HepG2 (cell line): Measurements from ENCODE around the gene TGFBI. TPM values are rescaled to one million over a fixed set of nuclear protein-coding genes. Genes with fewer than 3 reads are reported as not detected.

Experiments
- ATAC-seq: fragments of 200-7000 bp; cut with Tn5 transposase; 3 replicates; pipeline ENCODE4 v1.9.1; 2020; ENCODE audit warnings: mild to moderate bottlenecking, moderate library complexity
- BruUV-seq: library from RNA; stranded (reverse); fragments of 400-500 nt; replicated peaks from 2 replicates; lab custom pipeline; 2021; lab: Mats Ljungman, UMichigan
- CTCF ChIA-PET: fragments of 300-600 bp; formaldehyde crosslinking; extraction: SDS; loops from one replicate; lab custom pipeline; 2021; ENCODE audit warnings: low total read pairs, inconsistent platforms, low intra/inter-chr PET ratio; lab: Yijun Ruan, JAX
- POLR2A ChIA-PET: fragments of 350-600 bp; sonication (Branson Sonifier 250); formaldehyde crosslinking; loops from one replicate; lab custom pipeline; 2020; ENCODE audit warnings: antibody characterized with exemption, inconsistent platforms; lab: Yijun Ruan, JAX
- DNase-seq: peaks from one replicate; pipeline ENCODE4 v3.0.0-alpha.2; 2015; ENCODE audit warnings: low spot score
- FAIRE-seq: peaks from 3 replicates; lab custom pipeline; 2011; peaks lifted over from hg19 to GRCh38; lab: Jason Lieb, UNC
- H2AFZ ChIP-seq: one replicate; pipeline ENCODE4 v1.6.1; 2011; ENCODE audit warnings: low read length, inconsistent platforms
- H3K27ac ChIP-seq: fragments of 300-600 bp; 3 replicates; pipeline ENCODE4 v1.8.0; 2011; ENCODE audit warnings: mixed run types, mild to moderate bottlenecking, mixed read lengths, low read length, inconsistent platforms; ENCODE audit not compliant: insufficient read depth; ENCODE audit errors: extremely low read length
- H3K27me3 ChIP-seq, 2 experiments: fragments of 200-600 bp in 1 of 2; 2 replicates in 1 of 2; 3 replicates in 1 of 2; pipeline versions ENCODE4 v1.6.0 to v1.8.0; 2011; ENCODE audit warnings: low read length in 2 of 2, mild to moderate bottlenecking in 2 of 2, moderate library complexity in 2 of 2, inconsistent platforms in 1 of 2; ENCODE audit not compliant: insufficient read depth in 2 of 2, control insufficient read depth in 1 of 2
- H3K36me3 ChIP-seq, 2 experiments: fragments of 200-600 bp in 1 of 2; replicated peaks in 1 of 2; 2 replicates in 1 of 2; 3 replicates in 1 of 2; pipeline versions ENCODE4 v1.5.1 to v1.8.0; 2011; ENCODE audit warnings: low read length in 2 of 2, inconsistent platforms in 1 of 2; ENCODE audit not compliant: insufficient read depth in 2 of 2, control insufficient read depth in 1 of 2
- H3K4me1 ChIP-seq: 2 replicates; pipeline ENCODE4 v1.5.1; 2012; ENCODE audit warnings: low read length, inconsistent platforms; ENCODE audit not compliant: insufficient read depth
- H3K4me2 ChIP-seq: 2 replicates; pipeline ENCODE4 v1.6.0; 2011; ENCODE audit warnings: low read depth, low read length, inconsistent platforms
- H3K4me3 ChIP-seq, 3 experiments: fragments of 200-600 bp in 1 of 3; sonication (generic), shearing (Covaris generic) in 1 of 3; replicated peaks in 1 of 3; 2 replicates each; pipeline ENCODE4 v1.5.1; 2011 to 2016; ENCODE audit warnings: low read length in 3 of 3, inconsistent platforms in 2 of 3, low read depth in 2 of 3, mild to moderate bottlenecking in 2 of 3, control low read depth in 1 of 3, mixed read lengths in 1 of 3; ENCODE audit not compliant: insufficient read depth in 1 of 3
- H3K79me2 ChIP-seq: one replicate; pipeline ENCODE4 v1.6.1; 2011; ENCODE audit warnings: low read length, inconsistent platforms; ENCODE audit not compliant: insufficient read depth
- H3K9ac ChIP-seq: 2 replicates; pipeline ENCODE4 v1.6.0; 2011; ENCODE audit warnings: mild to moderate bottlenecking, low read depth, low read length, inconsistent platforms; ENCODE audit not compliant: insufficient read depth
- H3K9me3 ChIP-seq: 2 replicates; pipeline ENCODE4 v1.5.1; 2012; ENCODE audit warnings: mild to moderate bottlenecking, low read length
- H4K20me1 ChIP-seq: 2 replicates; pipeline ENCODE4 v1.6.0; 2011; ENCODE audit warnings: inconsistent platforms, mild to moderate bottlenecking, low read length, moderate library complexity; ENCODE audit not compliant: insufficient read depth
- FOXC1 ChIP-seq: sonication (generic); formaldehyde crosslinking; IDR thresholded peaks from 2 replicates; pipeline ENCODE4 v1.8.0; 2022; ENCODE audit warnings: mild to moderate bottlenecking, missing genetic modification reagents, borderline replicate concordance
- GABPB1 ChIP-seq: IDR thresholded peaks from 2 replicates; pipeline ENCODE4 v1.6.1; 2016; ENCODE audit warnings: mild to moderate bottlenecking, missing genetic modification reagents, moderate library complexity, missing compliant biosample characterization
- GFI1 ChIP-seq: sonication (generic); formaldehyde crosslinking; IDR thresholded peaks from 2 replicates; pipeline ENCODE4 v1.5.0; 2020; ENCODE audit warnings: missing genetic modification reagents, mild to moderate bottlenecking, borderline replicate concordance
- HMG20B ChIP-seq: conservative IDR thresholded peaks from 2 replicates; pipeline ENCODE4 v1.6.1; 2016; ENCODE audit warnings: missing genetic modification reagents, missing compliant biosample characterization
- MXD4 ChIP-seq: IDR thresholded peaks from 2 replicates; pipeline ENCODE4 v1.6.1; 2016; ENCODE audit warnings: mild to moderate bottlenecking, missing biosample characterization, missing genetic modification reagents
- NR1H2 ChIP-seq: sonication (generic); formaldehyde crosslinking; IDR thresholded peaks from 2 replicates; pipeline ENCODE4 v1.8.1; 2022; ENCODE audit warnings: low read depth, missing genetic modification reagents, borderline replicate concordance
- PHF21A ChIP-seq: sonication (generic); formaldehyde crosslinking; IDR thresholded peaks from 2 replicates; pipeline ENCODE4 v1.5.0; 2020; ENCODE audit warnings: mild to moderate bottlenecking, missing genetic modification reagents
- PLRG1 ChIP-seq: fragments of 450-650 bp; conservative IDR thresholded peaks from 2 replicates; pipeline ENCODE4 v1.6.1; 2016
- ZFP82 ChIP-seq: sonication (generic); formaldehyde crosslinking; IDR thresholded peaks from 2 replicates; pipeline ENCODE4 v1.5.1; 2020; ENCODE audit warnings: mild to moderate bottlenecking, missing genetic modification reagents, borderline replicate concordance
- ZNF207 ChIP-seq: fragments of 450-650 bp; IDR thresholded peaks from 2 replicates; pipeline ENCODE4 v1.6.1; 2016; ENCODE audit warnings: antibody characterized with exemption, borderline replicate concordance
- ZNF230 ChIP-seq: sonication (generic); formaldehyde crosslinking; IDR thresholded peaks from 2 replicates; pipeline ENCODE4 v1.4.0; 2020; ENCODE audit warnings: mild to moderate bottlenecking, missing genetic modification reagents
- ZNF3 ChIP-seq: IDR thresholded peaks from 2 replicates; pipeline ENCODE4 v1.7.0; 2017; ENCODE audit warnings: inconsistent platforms
- ZNF564 ChIP-seq: sonication (generic); formaldehyde crosslinking; IDR thresholded peaks from 2 replicates; pipeline ENCODE4 v1.8.1; 2023; ENCODE audit warnings: mild to moderate bottlenecking, missing genetic modification reagents
- ZNF672 ChIP-seq: sonication (generic); formaldehyde crosslinking; IDR thresholded peaks from 2 replicates; pipeline ENCODE4 v1.8.1; 2022; ENCODE audit warnings: missing genetic modification reagents
- WGBS: methylation state at CpG from one replicate; pipeline ENCODE4 v1.1.6; 2017; ENCODE audit warnings: low lambda C conversion rate; 5-methylcytosine and 5-hydroxymethylcytosine counted together
- in situ Hi-C: cut with HindIII; loops from 2 replicates; pipeline ENCODE4 v1.10.0; 2017; ENCODE audit warnings: low pct_unique_long_range_greater_than_20kb; ENCODE audit not compliant: extremely low pct_ligation_motif_present
- intact Hi-C: fragments of 100-400 bp; cut with micrococcal nuclease; formaldehyde crosslinking; loops from one replicate; pipeline ENCODE4 v1.10.0; 2022; ENCODE audit not compliant: unreplicated experiment
- polyA plus RNA-seq, 8 experiments: library from polyadenylated mRNA; depleted of rRNA in 3 of 8; stranded (reverse) in 7 of 8; unstranded in 1 of 8; fragments of >200 nt; fragmentation: Illumina TruSeq in 4 of 8; extraction: Trizol in 4 of 8; gene quantifications; 2 replicates each; pipeline versions ENCODE4 v1.2.1 to v1.2.3, GENCODE V29; 2011 to 2016; ENCODE audit warnings: low read depth in 4 of 8, missing spikeins in 1 of 8, mixed read lengths in 1 of 8; ENCODE audit not compliant: insufficient read depth in 1 of 8
- total RNA-seq, 5 experiments: library from RNA; depleted of rRNA; stranded (reverse); fragments of >200 nt; fragmentation: Illumina TruSeq; extraction: Trizol; gene quantifications; 2 replicates each; pipeline ENCODE4 v1.2.3, GENCODE V29; 2016; ENCODE audit warnings: low read depth in 1 of 5
- TF ChIP-seq, protein P1 (sequence below): sonication (generic); formaldehyde crosslinking; IDR thresholded peaks from 2 replicates; pipeline ENCODE4 v1.5.1; 2020; ENCODE audit warnings: mild to moderate bottlenecking, missing genetic modification reagents
- TF ChIP-seq, protein P2 (sequence below): IDR thresholded peaks from 2 replicates; pipeline ENCODE4 v1.6.1; 2016; ENCODE audit warnings: missing genetic modification reagents, missing compliant biosample characterization
- TF ChIP-seq, protein P3 (sequence below): sonication (generic); formaldehyde crosslinking; IDR thresholded peaks from 2 replicates; pipeline ENCODE4 v1.5.1; 2020; ENCODE audit warnings: mild to moderate bottlenecking, missing genetic modification reagents, borderline replicate concordance

Gene TGFBI
- total and polyA plus RNA-seq, 2 of the 13 experiments (the other 11 are each of a cell fraction or from before 2014, with no cell fraction given): 275 to 457 TPM

DNA sequence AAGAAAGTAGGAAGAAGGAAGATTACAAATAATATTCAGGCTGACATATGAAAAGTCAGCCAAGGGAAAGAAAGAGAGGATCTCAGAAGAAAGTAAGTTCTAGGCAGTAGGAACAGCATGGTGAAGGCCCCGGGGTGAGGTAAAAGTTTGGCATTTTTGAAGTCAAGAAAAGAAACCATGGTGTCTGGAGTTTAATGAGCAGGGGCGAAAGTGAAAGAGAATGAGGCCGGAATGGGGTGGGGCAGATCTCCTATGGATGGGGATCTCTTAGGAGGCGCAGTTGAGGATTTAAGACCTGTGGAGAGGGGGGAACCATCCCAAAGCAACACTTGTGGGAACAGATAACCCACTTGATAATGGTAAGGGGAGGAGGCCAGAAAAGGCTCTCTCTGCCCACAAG, 61.5 kb downstream of the TGFBI start:
- WGBS: 91% methylated on average over 4 of the region's 4 CpGs
- H3K27ac ChIP-seq: no peak overlapping the region
- DNase-seq (no peak), ATAC-seq (no peak), FAIRE-seq (no peak)
- no peak overlapping the region for H2AFZ ChIP-seq
- peaks cover 33% of the 10 kb centered on the region for H3K4me1 ChIP-seq
- no peak for TF ChIP-seq NR1H2 (CRISPR knock-in tag)
- TF ChIP-seq, protein P1, sequence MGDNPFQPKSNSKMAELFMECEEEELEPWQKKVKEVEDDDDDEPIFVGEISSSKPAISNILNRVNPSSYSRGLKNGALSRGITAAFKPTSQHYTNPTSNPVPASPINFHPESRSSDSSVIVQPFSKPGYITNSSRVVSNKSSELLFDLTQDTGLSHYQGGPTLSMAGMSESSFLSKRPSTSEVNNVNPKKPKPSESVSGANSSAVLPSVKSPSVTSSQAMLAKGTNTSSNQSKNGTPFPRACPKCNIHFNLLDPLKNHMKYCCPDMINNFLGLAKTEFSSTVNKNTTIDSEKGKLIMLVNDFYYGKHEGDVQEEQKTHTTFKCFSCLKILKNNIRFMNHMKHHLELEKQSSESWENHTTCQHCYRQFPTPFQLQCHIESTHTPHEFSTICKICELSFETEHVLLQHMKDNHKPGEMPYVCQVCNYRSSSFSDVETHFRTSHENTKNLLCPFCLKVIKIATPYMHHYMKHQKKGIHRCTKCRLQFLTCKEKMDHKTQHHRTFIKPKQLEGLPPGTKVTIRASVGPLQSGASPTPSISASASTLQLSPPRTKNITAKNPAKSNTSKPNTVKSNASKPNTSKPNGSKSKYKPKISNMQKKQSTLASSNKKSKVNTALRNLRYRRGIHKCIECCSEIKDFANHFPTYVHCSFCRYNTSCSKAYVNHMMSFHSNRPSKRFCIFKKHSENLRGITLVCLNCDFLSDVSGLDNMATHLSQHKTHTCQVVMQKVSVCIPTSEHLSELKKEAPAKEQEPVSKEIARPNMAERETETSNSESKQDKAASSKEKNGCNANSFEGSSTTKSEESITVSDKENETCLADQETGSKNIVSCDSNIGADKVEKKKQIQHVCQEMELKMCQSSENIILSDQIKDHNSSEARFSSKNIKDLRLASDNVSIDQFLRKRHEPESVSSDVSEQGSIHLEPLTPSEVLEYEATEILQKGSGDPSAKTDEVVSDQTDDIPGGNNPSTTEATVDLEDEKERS (CRISPR knock-in tag): no peak
- no peak for TF ChIP-seq FOXC1
- TF ChIP-seq, protein P2, sequence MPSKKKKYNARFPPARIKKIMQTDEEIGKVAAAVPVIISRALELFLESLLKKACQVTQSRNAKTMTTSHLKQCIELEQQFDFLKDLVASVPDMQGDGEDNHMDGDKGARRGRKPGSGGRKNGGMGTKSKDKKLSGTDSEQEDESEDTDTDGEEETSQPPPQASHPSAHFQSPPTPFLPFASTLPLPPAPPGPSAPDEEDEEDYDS (CRISPR knock-in tag): no peak
- TF ChIP-seq ZNF207: no peak
- no peak for TF ChIP-seq ZNF564 (CRISPR knock-in tag)
- no peak for TF ChIP-seq PLRG1
- no peak for TF ChIP-seq GFI1 (CRISPR knock-in tag)
- no peak for TF ChIP-seq ZFP82 (CRISPR knock-in tag)
- no peak for TF ChIP-seq GABPB1 (CRISPR knock-in tag)
- TF ChIP-seq HMG20B (CRISPR knock-in tag): no peak
- no peak for TF ChIP-seq ZNF3
- no peak for TF ChIP-seq ZNF672 (CRISPR knock-in tag)
- TF ChIP-seq, protein P3, sequence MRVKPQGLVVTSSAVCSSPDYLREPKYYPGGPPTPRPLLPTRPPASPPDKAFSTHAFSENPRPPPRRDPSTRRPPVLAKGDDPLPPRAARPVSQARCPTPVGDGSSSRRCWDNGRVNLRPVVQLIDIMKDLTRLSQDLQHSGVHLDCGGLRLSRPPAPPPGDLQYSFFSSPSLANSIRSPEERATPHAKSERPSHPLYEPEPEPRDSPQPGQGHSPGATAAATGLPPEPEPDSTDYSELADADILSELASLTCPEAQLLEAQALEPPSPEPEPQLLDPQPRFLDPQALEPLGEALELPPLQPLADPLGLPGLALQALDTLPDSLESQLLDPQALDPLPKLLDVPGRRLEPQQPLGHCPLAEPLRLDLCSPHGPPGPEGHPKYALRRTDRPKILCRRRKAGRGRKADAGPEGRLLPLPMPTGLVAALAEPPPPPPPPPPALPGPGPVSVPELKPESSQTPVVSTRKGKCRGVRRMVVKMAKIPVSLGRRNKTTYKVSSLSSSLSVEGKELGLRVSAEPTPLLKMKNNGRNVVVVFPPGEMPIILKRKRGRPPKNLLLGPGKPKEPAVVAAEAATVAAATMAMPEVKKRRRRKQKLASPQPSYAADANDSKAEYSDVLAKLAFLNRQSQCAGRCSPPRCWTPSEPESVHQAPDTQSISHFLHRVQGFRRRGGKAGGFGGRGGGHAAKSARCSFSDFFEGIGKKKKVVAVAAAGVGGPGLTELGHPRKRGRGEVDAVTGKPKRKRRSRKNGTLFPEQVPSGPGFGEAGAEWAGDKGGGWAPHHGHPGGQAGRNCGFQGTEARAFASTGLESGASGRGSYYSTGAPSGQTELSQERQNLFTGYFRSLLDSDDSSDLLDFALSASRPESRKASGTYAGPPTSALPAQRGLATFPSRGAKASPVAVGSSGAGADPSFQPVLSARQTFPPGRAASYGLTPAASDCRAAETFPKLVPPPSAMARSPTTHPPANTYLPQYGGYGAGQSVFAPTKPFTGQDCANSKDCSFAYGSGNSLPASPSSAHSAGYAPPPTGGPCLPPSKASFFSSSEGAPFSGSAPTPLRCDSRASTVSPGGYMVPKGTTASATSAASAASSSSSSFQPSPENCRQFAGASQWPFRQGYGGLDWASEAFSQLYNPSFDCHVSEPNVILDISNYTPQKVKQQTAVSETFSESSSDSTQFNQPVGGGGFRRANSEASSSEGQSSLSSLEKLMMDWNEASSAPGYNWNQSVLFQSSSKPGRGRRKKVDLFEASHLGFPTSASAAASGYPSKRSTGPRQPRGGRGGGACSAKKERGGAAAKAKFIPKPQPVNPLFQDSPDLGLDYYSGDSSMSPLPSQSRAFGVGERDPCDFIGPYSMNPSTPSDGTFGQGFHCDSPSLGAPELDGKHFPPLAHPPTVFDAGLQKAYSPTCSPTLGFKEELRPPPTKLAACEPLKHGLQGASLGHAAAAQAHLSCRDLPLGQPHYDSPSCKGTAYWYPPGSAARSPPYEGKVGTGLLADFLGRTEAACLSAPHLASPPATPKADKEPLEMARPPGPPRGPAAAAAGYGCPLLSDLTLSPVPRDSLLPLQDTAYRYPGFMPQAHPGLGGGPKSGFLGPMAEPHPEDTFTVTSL (CRISPR knock-in tag): no peak
- TF ChIP-seq MXD4 (CRISPR knock-in tag): no peak
- TF ChIP-seq PHF21A (CRISPR knock-in tag): no peak
- TF ChIP-seq ZNF230 (CRISPR knock-in tag): no peak
- H3K4me3 ChIP-seq: no peak overlapping the region
- H3K4me2 ChIP-seq: no peak overlapping the region
- intact Hi-C loops (no loop called here), in situ Hi-C loops (no loop called here)
- CTCF ChIA-PET: no interaction called here
- H3K79me2 ChIP-seq: no peaks in the 10 kb centered on the region
- BruUV-seq: no TSS peak
- H3K9ac ChIP-seq: no peak overlapping the region
- no peaks in the 10 kb centered on the region for H3K27me3 ChIP-seq
- H3K36me3 ChIP-seq: no peaks in the 10 kb centered on the region
- H4K20me1 ChIP-seq: no peaks in the 10 kb centered on the region
- POLR2A ChIA-PET: no interaction called here
- H3K9me3 ChIP-seq: no peaks in the 10 kb centered on the region
